Measurements from ENCODE around the gene SEPTIN12. TPM values are rescaled to one million over a fixed set of nuclear protein-coding genes. Genes with fewer than 3 reads are reported as not detected.

Gene SEPTIN12
- total RNA-seq, 4 donors from 2014 or later, result not detected

GRCh38 chr16:4729876-4730275 is 58.3 kb downstream of the SEPTIN12 start:
- TF ChIP-seq, protein P1, sequence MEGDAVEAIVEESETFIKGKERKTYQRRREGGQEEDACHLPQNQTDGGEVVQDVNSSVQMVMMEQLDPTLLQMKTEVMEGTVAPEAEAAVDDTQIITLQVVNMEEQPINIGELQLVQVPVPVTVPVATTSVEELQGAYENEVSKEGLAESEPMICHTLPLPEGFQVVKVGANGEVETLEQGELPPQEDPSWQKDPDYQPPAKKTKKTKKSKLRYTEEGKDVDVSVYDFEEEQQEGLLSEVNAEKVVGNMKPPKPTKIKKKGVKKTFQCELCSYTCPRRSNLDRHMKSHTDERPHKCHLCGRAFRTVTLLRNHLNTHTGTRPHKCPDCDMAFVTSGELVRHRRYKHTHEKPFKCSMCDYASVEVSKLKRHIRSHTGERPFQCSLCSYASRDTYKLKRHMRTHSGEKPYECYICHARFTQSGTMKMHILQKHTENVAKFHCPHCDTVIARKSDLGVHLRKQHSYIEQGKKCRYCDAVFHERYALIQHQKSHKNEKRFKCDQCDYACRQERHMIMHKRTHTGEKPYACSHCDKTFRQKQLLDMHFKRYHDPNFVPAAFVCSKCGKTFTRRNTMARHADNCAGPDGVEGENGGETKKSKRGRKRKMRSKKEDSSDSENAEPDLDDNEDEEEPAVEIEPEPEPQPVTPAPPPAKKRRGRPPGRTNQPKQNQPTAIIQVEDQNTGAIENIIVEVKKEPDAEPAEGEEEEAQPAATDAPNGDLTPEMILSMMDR (IDR thresholded peaks at IDR 0.05), result no peak
- DNase-seq (ENCODE audit: low spot score) (no peak), ATAC-seq (ENCODE audit: low FRiP score) (no peak)

GRCh38 chr16:4728676-4729075 is 59.5 kb downstream of the SEPTIN12 start:
- no peak for ATAC-seq (ENCODE audit: low FRiP score)
- DNase-seq (ENCODE audit: low spot score), result no peak
- TF ChIP-seq, protein P1 (IDR thresholded peaks at IDR 0.05), result no peak

Small RNA genes within 50 kb of the gene (small RNA-seq; reads per million reads assigned to genes)
- gene RF00017, result not detected

Other genes with a start within 250 kb of the SEPTIN12 start
- gene CDIP1, start 249.6 kb downstream of the SEPTIN12 start, total RNA-seq, result 10 to 100 TPM; 12.7 to 18.8 (median 14.2) TPM
- under 1 TPM in 2 of 4 donors, not detected in 2; 0.19 to 0.36 TPM for gene C16orf96, start 232.0 kb downstream of the SEPTIN12 start, total RNA-seq
- gene UBALD1, start 173.5 kb downstream of the SEPTIN12 start, total RNA-seq, result 10 to 100 TPM in 1 of 4 donors, 1 to 10 TPM in 3; 5.5 to 16.3 (median 6.7) TPM
- 10 to 100 TPM; 26.4 to 51.8 (median 31.4) TPM for gene MGRN1, start 163.5 kb downstream of the SEPTIN12 start, total RNA-seq
- 10 to 100 TPM; 12.4 to 26.8 (median 20.9) TPM for gene NUDT16L1, start 94.8 kb downstream of the SEPTIN12 start, total RNA-seq
- 10 to 100 TPM; 12.6 to 24.1 (median 17.2) TPM for gene ANKS3, start 54.1 kb downstream of the SEPTIN12 start, total RNA-seq
- gene DNAAF8, start 53.8 kb downstream of the SEPTIN12 start, total RNA-seq, result 1 to 10 TPM in 2 of 4 donors, under 1 TPM in 2; 0.31 to 1.1 (median 0.87) TPM
- gene ZNF500, start 21.2 kb downstream of the SEPTIN12 start, total RNA-seq, result 10 to 100 TPM in 2 of 4 donors, 1 to 10 TPM in 2; 8.9 to 18.6 (median 10.9) TPM
- gene SMIM22, start 7.0 kb upstream of the SEPTIN12 start, total RNA-seq, result not detected
- 1 to 10 TPM; 5.5 to 9.3 (median 8.0) TPM for gene ROGDI, start 14.3 kb upstream of the SEPTIN12 start, total RNA-seq
- gene GLYR1, start 58.9 kb upstream of the SEPTIN12 start, total RNA-seq, result 10 to 100 TPM; 44.4 to 56.0 (median 52.0) TPM
- gene UBN1, start 59.1 kb upstream of the SEPTIN12 start, total RNA-seq, result 10 to 100 TPM; 32.8 to 67.5 (median 41.1) TPM
- 10 to 100 TPM; 31.3 to 97.6 (median 59.5) TPM for gene PPL, start 148.8 kb upstream of the SEPTIN12 start, total RNA-seq
- 1 to 10 TPM in 1 of 4 donors, under 1 TPM in 3; 0.12 to 1.3 (median 0.45) TPM for gene SEC14L5, start 170.0 kb upstream of the SEPTIN12 start, total RNA-seq
- 10 to 100 TPM; 14.9 to 29.7 (median 21.9) TPM for gene NAGPA, start 245.6 kb upstream of the SEPTIN12 start, total RNA-seq